ENCODE measurements around the gene ANKLE1. TPM values are rescaled to one million over a fixed set of nuclear protein-coding genes. Genes with fewer than 3 reads are reported as not detected.

The ANKLE1 gene
- total and polyA plus RNA-seq, 5 donors, result 0.11 to 0.53 (median 0.20) TPM

DNA sequence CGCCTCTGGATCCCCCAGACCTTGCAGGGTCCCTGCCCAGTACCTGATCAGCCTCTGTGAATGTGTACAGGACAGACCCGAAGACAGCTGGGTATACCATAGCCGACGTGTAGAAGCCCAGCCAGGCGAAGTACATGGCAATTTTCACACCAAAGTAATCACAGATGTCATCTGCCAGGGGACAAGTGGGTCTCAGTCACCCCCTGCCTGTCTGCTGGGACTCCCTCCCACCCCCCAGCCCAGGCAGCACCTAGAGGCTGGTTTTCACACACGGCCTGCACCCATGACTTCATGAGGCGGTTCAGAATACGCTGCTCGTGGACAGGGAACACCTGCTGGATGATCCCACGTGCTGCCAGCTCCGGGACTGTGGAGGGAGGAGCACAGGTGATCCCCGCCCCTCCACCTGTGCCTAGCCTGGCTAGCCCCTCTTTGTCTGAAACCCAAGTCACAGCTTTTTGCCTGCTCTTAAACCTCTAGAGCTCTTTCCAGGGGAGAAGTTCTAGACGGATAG lies 49.4 kb downstream of the ANKLE1 start:
- Histone ChIP-seq H3K4me1 (ENCODE audit: control insufficient read depth, insufficient read depth, low read length) (peaks cover 3% of the 10 kb centered on the region), H3K9me3 (ENCODE audit: control insufficient read depth, low read length) (no peaks in the 10 kb centered on the region), H3K27ac (ENCODE audit: low read length) (no peak overlapping the region), H3K27me3 (ENCODE audit: control insufficient read depth, insufficient read depth) (no peaks in the 10 kb centered on the region), H3K4me3 (ENCODE audit: low read length) (no peak overlapping the region)
- no peak for ATAC-seq
- peak in 1 of 3 donors; percentile 13 for DNase-seq
- WGBS, result 91% methylated on average over 13 of the region's 13 CpGs
- intact Hi-C loops (cut with DNase I), result no loop called here

DNA sequence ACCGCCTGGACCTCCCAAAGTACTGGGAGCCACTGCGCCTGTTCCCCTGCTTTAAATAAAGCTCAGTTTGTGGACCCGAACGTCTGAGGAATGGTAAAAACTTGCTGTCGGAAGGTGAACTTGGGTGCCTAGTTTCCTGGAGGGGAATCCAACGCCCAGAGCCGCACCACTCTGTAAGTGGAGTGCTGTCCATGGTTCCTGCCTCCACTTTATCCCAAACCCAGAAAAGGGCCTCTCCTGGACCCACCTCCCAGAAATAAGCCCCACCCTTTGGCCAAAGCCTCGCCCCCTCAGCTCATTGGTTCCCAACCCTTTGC lies 50.6 kb downstream of the ANKLE1 start:
- DNase-seq (no peak), ATAC-seq (no peak)
- intact Hi-C loops (cut with DNase I), result no loop called here
- no peaks in the 10 kb centered on the region for H3K27me3 ChIP-seq (ENCODE audit: control insufficient read depth, insufficient read depth)
- peaks cover 3% of the 10 kb centered on the region for H3K4me1 ChIP-seq (ENCODE audit: control insufficient read depth, insufficient read depth, low read length)
- H3K4me3 ChIP-seq (ENCODE audit: low read length), result no peak overlapping the region
- H3K27ac ChIP-seq (ENCODE audit: low read length), result no peak overlapping the region
- WGBS, result 92% methylated on average over 8 of the region's 8 CpGs
- H3K9me3 ChIP-seq (ENCODE audit: control insufficient read depth, low read length), result no peaks in the 10 kb centered on the region

GRCh38 chr19:17332677-17333581 lies 51.2 kb downstream of the ANKLE1 start:
- Histone ChIP-seq H3K9me3 (ENCODE audit: control insufficient read depth, low read length) (no peaks in the 10 kb centered on the region), H3K4me1 (ENCODE audit: control insufficient read depth, insufficient read depth, low read length) (peaks cover 3% of the 10 kb centered on the region), H3K27ac (ENCODE audit: low read length) (no peak overlapping the region), H3K4me3 (ENCODE audit: low read length) (no peak overlapping the region), H3K27me3 (ENCODE audit: control insufficient read depth, insufficient read depth) (no peaks in the 10 kb centered on the region)
- intact Hi-C loops (cut with DNase I), result no loop called here
- ATAC-seq, result no peak
- WGBS, result 96% methylated on average over 45 of the region's 45 CpGs
- DNase-seq, result peak in 2 of 3 donors; percentile 32 to 73

- DNase-seq (peak in 2 of 3 donors; percentile 27 to 68), ATAC-seq (no peak)
- Histone ChIP-seq H3K9me3 (ENCODE audit: control insufficient read depth, low read length) (no peaks in the 10 kb centered on the region), H3K27me3 (ENCODE audit: control insufficient read depth, insufficient read depth) (no peaks in the 10 kb centered on the region), H3K27ac (ENCODE audit: low read length) (no peak overlapping the region), H3K4me3 (ENCODE audit: low read length) (peak overlapping the region; percentile 63), H3K4me1 (ENCODE audit: control insufficient read depth, insufficient read depth, low read length) (peaks cover 3% of the 10 kb centered on the region)
- 43% methylated on average over 52 of the region's 52 CpGs for WGBS
- intact Hi-C loops (cut with DNase I), result no loop called here
Observed at GRCh38 chr19:17333611-17334413, 52.1 kb downstream of the ANKLE1 start.

DNA sequence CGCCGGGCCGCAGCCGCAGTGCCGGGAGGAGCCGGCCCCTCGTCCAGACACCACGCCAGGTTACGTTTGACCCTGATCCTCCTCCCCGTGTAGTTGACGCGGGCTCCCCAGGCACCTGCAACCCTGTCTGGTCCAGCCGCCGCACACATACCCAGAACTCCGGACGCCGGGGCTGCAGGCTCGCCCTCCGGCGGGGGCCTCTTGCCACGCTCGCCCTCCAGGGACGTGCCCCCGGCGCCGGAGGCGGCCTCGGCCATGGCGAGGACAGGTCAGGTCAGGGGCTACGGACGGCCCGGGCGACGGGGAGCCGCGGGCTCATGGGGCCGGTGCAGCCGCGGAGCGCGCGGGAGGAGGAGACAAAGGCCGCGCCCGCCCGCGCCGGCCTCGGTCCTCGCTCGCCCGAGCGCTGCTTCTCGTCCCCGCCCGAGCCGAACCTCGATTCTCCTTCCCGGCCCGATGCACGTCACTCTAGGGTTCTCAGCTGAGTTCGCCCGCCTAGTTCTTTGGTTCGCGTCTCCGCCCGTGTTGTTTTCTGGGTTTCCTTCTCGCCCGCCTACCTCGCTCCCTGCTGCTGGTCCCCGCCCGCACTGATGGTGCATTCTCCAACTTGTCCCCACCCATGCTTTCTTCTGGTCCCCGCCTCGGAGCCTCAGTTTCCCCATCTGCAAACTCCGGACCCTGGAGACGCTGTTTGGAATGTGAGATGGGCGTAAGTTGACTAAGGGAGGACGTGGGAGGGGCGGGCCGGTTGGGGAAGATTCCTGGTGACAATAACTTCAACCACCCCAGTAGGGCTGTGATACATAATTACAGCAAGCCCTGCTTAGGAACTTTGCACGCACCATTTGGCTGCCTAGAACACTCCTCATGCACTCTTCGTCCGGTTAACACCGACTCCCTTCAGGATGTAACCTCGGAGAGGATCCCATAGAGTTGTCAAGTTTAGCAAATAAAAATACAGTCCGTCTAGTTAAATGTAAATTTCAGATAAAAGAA lies 53.0 kb downstream of the ANKLE1 start, which contains the start of gene ANO8:
Gene ANO8 (minus strand): TSS at position 442 of the 996 bp plus-strand sequence. CDS start 185 bp downstream, at position 257.
- Histone ChIP-seq H3K27me3 (ENCODE audit: control insufficient read depth, insufficient read depth) (no peaks in the 10 kb centered on the region), H3K4me1 (ENCODE audit: control insufficient read depth, insufficient read depth, low read length) (peaks cover 3% of the 10 kb centered on the region), H3K4me3 (ENCODE audit: low read length) (peak within 1 kb of the TSS; percentile 63), H3K27ac (ENCODE audit: low read length) (no peak within 1 kb of the TSS), H3K9me3 (ENCODE audit: control insufficient read depth, low read length) (no peaks in the 10 kb centered on the region)
- DNase-seq (peak; percentile 97 to 98 (median 98)), ATAC-seq (peak; percentile 77 to 83)
- 2% methylated on average over 86 of the region's 86 CpGs for WGBS
- intact Hi-C loops (cut with DNase I), result no loop called here

GRCh38 chr19:17335575-17335974 lies 53.9 kb downstream of the ANKLE1 start:
- Histone ChIP-seq H3K9me3 (ENCODE audit: control insufficient read depth, low read length) (no peaks in the 10 kb centered on the region), H3K27me3 (ENCODE audit: control insufficient read depth, insufficient read depth) (no peaks in the 10 kb centered on the region), H3K27ac (ENCODE audit: low read length) (no peak overlapping the region), H3K4me3 (ENCODE audit: low read length) (no peak overlapping the region), H3K4me1 (ENCODE audit: control insufficient read depth, insufficient read depth, low read length) (peaks cover 3% of the 10 kb centered on the region)
- DNase-seq, result peak in 1 of 3 donors; percentile 10
- WGBS, result 71% methylated on average over 10 of the region's 10 CpGs
- intact Hi-C loops (cut with DNase I), result no loop called here
- no peak for ATAC-seq

Other genes starting within 250 kb of the ANKLE1 start
- gene HAUS8, start 206.4 kb upstream of the ANKLE1 start, total RNA-seq, result 1 to 10 TPM; 3.3 to 6.1 (median 5.6) TPM
- gene HAUS8, start 206.4 kb upstream of the ANKLE1 start, polyA plus RNA-seq, result 4.7 TPM
- 10 to 100 TPM; 31.5 to 42.1 (median 36.6) TPM for gene MYO9B, start 206.1 kb upstream of the ANKLE1 start, total RNA-seq
- 30.0 TPM for gene MYO9B, start 206.1 kb upstream of the ANKLE1 start, polyA plus RNA-seq
- 10 to 100 TPM; 19.6 to 29.1 (median 27.7) TPM for gene USE1, start 66.5 kb upstream of the ANKLE1 start, total RNA-seq
- gene USE1, start 66.5 kb upstream of the ANKLE1 start, polyA plus RNA-seq, result 49.7 TPM
- gene OCEL1, start 55.7 kb upstream of the ANKLE1 start, total RNA-seq, result 10 to 100 TPM; 16.5 to 27.8 (median 22.6) TPM
- gene OCEL1, start 55.7 kb upstream of the ANKLE1 start, polyA plus RNA-seq, result 37.5 TPM
- gene NR2F6, start 36.0 kb upstream of the ANKLE1 start, total RNA-seq, result 10 to 100 TPM; 38.6 to 57.5 (median 45.7) TPM
- gene NR2F6, start 36.0 kb upstream of the ANKLE1 start, polyA plus RNA-seq, result 28.6 TPM
- 1 to 10 TPM; 2.7 to 5.6 (median 3.5) TPM for gene USHBP1, start 17.2 kb upstream of the ANKLE1 start, total RNA-seq
- gene USHBP1, start 17.2 kb upstream of the ANKLE1 start, polyA plus RNA-seq, result 10.1 TPM
- gene BABAM1, start 14.5 kb upstream of the ANKLE1 start, total RNA-seq, result 10 to 100 TPM; 70.0 to 80.6 (median 75.4) TPM
- gene BABAM1, start 14.5 kb upstream of the ANKLE1 start, polyA plus RNA-seq, result 80.7 TPM
- gene ABHD8, start 21.5 kb downstream of the ANKLE1 start, total RNA-seq, result 10 to 100 TPM; 12.7 to 17.0 (median 14.3) TPM
- gene ABHD8, start 21.5 kb downstream of the ANKLE1 start, polyA plus RNA-seq, result 15.8 TPM
- gene MRPL34, start 24.0 kb downstream of the ANKLE1 start, total RNA-seq, result 100 to 1,000 TPM; 131 to 180 (median 164) TPM
- gene MRPL34, start 24.0 kb downstream of the ANKLE1 start, polyA plus RNA-seq, result 321 TPM
- 10 to 100 TPM; 29.7 to 33.6 (median 30.8) TPM for gene DDA1, start 27.7 kb downstream of the ANKLE1 start, total RNA-seq
- gene DDA1, start 27.7 kb downstream of the ANKLE1 start, polyA plus RNA-seq, result 92.5 TPM
- gene ANO8, start 53.0 kb downstream of the ANKLE1 start, total RNA-seq, result 10 to 100 TPM in 1 of 4 donors, 1 to 10 TPM in 3; 7.1 to 10.9 (median 8.7) TPM
- 7.8 TPM for gene ANO8, start 53.0 kb downstream of the ANKLE1 start, polyA plus RNA-seq
- 10 to 100 TPM in 2 of 4 donors, 1 to 10 TPM in 2; 7.9 to 11.3 (median 10.3) TPM for gene GTPBP3, start 55.7 kb downstream of the ANKLE1 start, total RNA-seq
- 8.4 TPM for gene GTPBP3, start 55.7 kb downstream of the ANKLE1 start, polyA plus RNA-seq
- gene PLVAP, start 95.4 kb downstream of the ANKLE1 start, total RNA-seq, result 100 to 1,000 TPM; 105 to 113 (median 108) TPM
- 81.7 TPM for gene PLVAP, start 95.4 kb downstream of the ANKLE1 start, polyA plus RNA-seq
- under 1 TPM in 1 of 4 donors, not detected in 3; 0.43 TPM for gene CCDC194, start 112.3 kb downstream of the ANKLE1 start, total RNA-seq
- not detected for gene CCDC194, start 112.3 kb downstream of the ANKLE1 start, polyA plus RNA-seq
- gene BST2, start 123.7 kb downstream of the ANKLE1 start, total RNA-seq, result 10 to 100 TPM; 32.3 to 56.3 (median 39.6) TPM
- gene BST2, start 123.7 kb downstream of the ANKLE1 start, polyA plus RNA-seq, result 45.1 TPM
- 10 to 100 TPM; 20.6 to 27.2 (median 23.4) TPM for gene MVB12A, start 138.1 kb downstream of the ANKLE1 start, total RNA-seq
- 30.5 TPM for gene MVB12A, start 138.1 kb downstream of the ANKLE1 start, polyA plus RNA-seq
- under 1 TPM in 3 of 4 donors, not detected in 1; 0.22 to 0.42 (median 0.34) TPM for gene TMEM221, start 166.8 kb downstream of the ANKLE1 start, total RNA-seq
- gene TMEM221, start 166.8 kb downstream of the ANKLE1 start, polyA plus RNA-seq, result 0.43 TPM
- gene NXNL1, start 179.0 kb downstream of the ANKLE1 start, total RNA-seq, result under 1 TPM in 2 of 4 donors, not detected in 2; 0.29 to 0.45 TPM
- gene NXNL1, start 179.0 kb downstream of the ANKLE1 start, polyA plus RNA-seq, result 0.63 TPM
- gene SLC27A1, start 188.6 kb downstream of the ANKLE1 start, total RNA-seq, result 10 to 100 TPM; 28.2 to 63.6 (median 42.9) TPM
- 36.8 TPM for gene SLC27A1, start 188.6 kb downstream of the ANKLE1 start, polyA plus RNA-seq
- gene PGLS, start 229.7 kb downstream of the ANKLE1 start, total RNA-seq, result 10 to 100 TPM; 28.1 to 32.3 (median 30.1) TPM
- gene PGLS, start 229.7 kb downstream of the ANKLE1 start, polyA plus RNA-seq, result 33.4 TPM